CD4-positive, CD25-positive, alpha-beta regulatory T cell (primary cell): ENCODE data around the gene LUZP1. TPM values are rescaled to one million over a fixed set of nuclear protein-coding genes. Genes with fewer than 3 reads are reported as not detected.
"Not testable (repeated sequence)": the region's sequence is repeated elsewhere in the genome, so short reads cannot be mapped to it uniquely, and the experiment has no call there.

ENCODE experiments used
- ATAC-seq, 2 donors: fragments of 150-1000 bp; cut with Tn5 transposase; one replicate each; pipeline ENCODE4 v1.10.0; 2021; ENCODE audit warnings: low read depth in 2 of 2, moderate number of reproducible peaks in 2 of 2, moderate library complexity in 1 of 2
- DNase-seq, 3 donors: peaks; one replicate each; pipeline versions ENCODE4 v3.0.0 to v3.0.0-alpha.2; 2012 to 2022; ENCODE audit warnings: mixed read lengths in 1 of 3
- H3K27ac ChIP-seq: one replicate; pipeline ENCODE4 v1.7.0; 2013; ENCODE audit warnings: mild to moderate bottlenecking, low read length; ENCODE audit not compliant: insufficient read depth, poor library complexity, severe bottlenecking
- H3K27me3 ChIP-seq: one replicate; pipeline ENCODE4 v1.7.0; 2013; ENCODE audit warnings: low read length; ENCODE audit not compliant: control insufficient read depth, insufficient read depth
- H3K36me3 ChIP-seq: one replicate; pipeline ENCODE4 v1.7.0; 2013; ENCODE audit warnings: mild to moderate bottlenecking, low read length, moderate library complexity; ENCODE audit not compliant: control insufficient read depth, insufficient read depth
- H3K4me1 ChIP-seq: 2 replicates; pipeline ENCODE4 v1.7.0; 2013; ENCODE audit warnings: mild to moderate bottlenecking, low read length; ENCODE audit not compliant: insufficient read depth, control insufficient read depth, poor library complexity, severe bottlenecking
- H3K4me3 ChIP-seq: one replicate; pipeline ENCODE4 v1.7.0; 2013; ENCODE audit warnings: low read depth, mild to moderate bottlenecking, low read length, moderate library complexity
- H3K9me3 ChIP-seq, 2 experiments: 1 replicate in 1 of 2; 2 replicates in 1 of 2; pipeline ENCODE4 v1.7.0; 2013; ENCODE audit warnings: low read length in 2 of 2, mild to moderate bottlenecking in 1 of 2, moderate library complexity in 1 of 2; ENCODE audit not compliant: control insufficient read depth in 2 of 2
- H3K27ac Mint-ChIP-seq, 3 donors: one replicate each; pipeline ENCODE4 v1.8.0; 2020 to 2022; ENCODE audit warnings: mild to moderate bottlenecking in 3 of 3, mixed read lengths in 3 of 3, moderate library complexity in 2 of 3
- H3K27me3 Mint-ChIP-seq: one replicate; pipeline ENCODE4 v1.8.0; 2022; ENCODE audit warnings: mild to moderate bottlenecking, mixed read lengths
- H3K36me3 Mint-ChIP-seq: one replicate; pipeline ENCODE4 v1.8.0; 2020; ENCODE audit warnings: mixed read lengths
- H3K4me1 Mint-ChIP-seq, 4 donors: one replicate each; pipeline ENCODE4 v1.8.0; 2020 to 2022; ENCODE audit warnings: mixed read lengths in 4 of 4, mild to moderate bottlenecking in 1 of 4
- H3K4me3 Mint-ChIP-seq, 4 donors: one replicate each; pipeline ENCODE4 v1.8.0; 2020 to 2022; ENCODE audit warnings: mild to moderate bottlenecking in 4 of 4, mixed read lengths in 4 of 4, moderate library complexity in 3 of 4
- H3K9me3 Mint-ChIP-seq, 7 donors: one replicate each; pipeline ENCODE4 v1.8.0; 2020 to 2022; ENCODE audit warnings: mixed read lengths in 7 of 7, mild to moderate bottlenecking in 3 of 7, moderate library complexity in 2 of 7
- polyA plus RNA-seq, 4 donors: library from polyadenylated mRNA; unstranded; fragments of 300-500 nt; fragmentation: Illumina TruSeq; gene quantifications; one replicate each; pipeline ENCODE4 v1.2.3, GENCODE V29; 2021
- total RNA-seq: library from RNA; stranded (reverse); gene quantifications from one replicate; pipeline ENCODE4 v1.2.3, GENCODE V29; 2022

LUZP1 gene
- total and polyA plus RNA-seq, 5 donors from 2014 or later, result 14.9 to 26.7 (median 17.1) TPM

DNA sequence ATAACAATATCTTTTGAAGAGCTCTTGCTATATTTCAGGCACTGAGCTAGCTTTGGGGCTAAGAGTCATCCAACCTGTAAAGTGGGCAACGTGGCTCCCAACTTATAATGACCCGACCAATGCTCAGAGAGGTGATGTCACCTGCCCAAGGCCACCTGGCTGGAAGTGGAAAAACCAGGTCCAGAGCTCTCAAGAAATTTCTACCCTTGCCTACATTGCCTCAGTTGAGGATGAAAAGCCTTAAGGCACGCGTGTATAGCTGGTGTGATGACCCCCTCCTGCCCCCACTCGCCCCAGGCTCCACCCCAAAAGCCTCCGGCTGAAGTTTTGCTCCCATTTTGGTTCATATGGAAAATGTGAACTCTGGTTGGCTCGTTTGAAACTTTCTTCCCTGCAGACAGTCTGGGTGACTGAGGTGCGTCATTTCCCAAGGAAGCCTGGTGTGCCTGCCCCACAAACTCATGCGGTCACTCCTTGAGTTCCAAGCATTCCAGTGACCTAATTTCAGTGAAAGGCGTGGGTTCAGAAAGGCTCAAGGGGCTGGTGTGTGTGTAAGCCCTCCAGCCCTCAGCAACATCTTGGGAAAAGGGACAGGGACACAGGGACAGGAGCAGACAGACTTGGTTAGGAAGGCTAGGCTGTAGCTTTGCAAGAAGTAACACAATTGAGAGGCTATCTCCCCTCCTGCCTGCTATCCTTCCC, 28.1 kb upstream of the LUZP1 start:
- Mint-ChIP-seq H3K27ac (no peak overlapping the region), H3K27me3 (peaks cover 32% of the 10 kb centered on the region), H3K4me1 (no peaks in the 10 kb centered on the region), H3K36me3 (no peaks in the 10 kb centered on the region), H3K9me3 (peaks cover 0 to 5% (median 0%) of the 10 kb centered on the region in 7 donors), H3K4me3 (no peak overlapping the region)
- no peaks in the 10 kb centered on the region for H3K9me3 ChIP-seq
- H3K27ac ChIP-seq, result no peak overlapping the region
- H3K27me3 ChIP-seq, result peaks cover 3% of the 10 kb centered on the region
- H3K36me3 ChIP-seq, result no peaks in the 10 kb centered on the region
- DNase-seq, result no peak
- no peaks in the 10 kb centered on the region for H3K4me1 ChIP-seq
- no peak overlapping the region for H3K4me3 ChIP-seq
- no peak for ATAC-seq

DNA sequence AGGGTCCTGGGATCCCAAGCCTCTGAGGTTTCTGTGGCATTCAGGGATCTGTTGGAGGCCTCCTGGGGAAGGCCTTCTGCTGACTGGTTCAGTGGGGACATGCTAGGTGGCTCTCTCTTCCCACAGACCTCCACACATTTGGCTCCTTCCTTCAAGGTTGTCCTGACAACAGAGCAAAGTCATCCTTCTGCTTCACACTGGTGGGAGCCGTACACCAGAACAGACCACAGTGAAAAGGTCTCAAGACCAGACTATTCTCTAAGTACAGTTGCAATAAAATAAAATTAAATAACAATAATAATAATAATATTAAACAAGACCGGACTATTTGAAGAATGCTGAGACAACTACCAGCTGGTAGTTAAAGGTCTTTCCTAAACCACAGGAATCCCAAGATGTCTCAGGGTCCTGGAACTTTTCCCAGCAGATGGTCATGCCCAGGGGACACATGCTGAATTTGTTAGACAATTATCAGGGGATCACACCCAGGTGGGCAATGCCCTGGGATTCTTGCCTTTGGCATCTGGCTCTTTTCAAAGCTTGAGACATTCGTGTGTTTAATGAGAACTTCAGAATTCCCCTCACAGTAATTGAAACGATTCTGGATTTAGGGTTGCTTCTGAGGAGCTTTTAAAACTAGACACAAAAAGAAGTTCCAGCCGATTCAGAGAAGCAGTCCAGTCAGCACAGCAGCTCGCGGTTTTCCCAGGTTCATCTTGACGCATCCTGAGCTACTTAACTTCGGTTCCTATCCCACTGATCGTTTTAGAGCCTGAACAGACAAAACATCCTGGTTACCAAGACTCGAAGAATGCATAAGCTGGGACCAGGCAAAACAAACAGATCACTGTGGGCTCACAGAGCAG, 25.7 kb upstream of the LUZP1 start:
- Histone ChIP-seq H3K4me1 (no peaks in the 10 kb centered on the region), H3K27ac (no peak overlapping the region), H3K36me3 (no peaks in the 10 kb centered on the region), H3K4me3 (no peak overlapping the region), H3K9me3 (no peaks in the 10 kb centered on the region), H3K27me3 (peaks cover 3% of the 10 kb centered on the region)
- no peak for ATAC-seq
- peaks cover 27% of the 10 kb centered on the region for H3K27me3 Mint-ChIP-seq
- H3K9me3 Mint-ChIP-seq, result peaks cover 0 to 1% (median 0%) of the 10 kb centered on the region in 7 donors
- no peaks in the 10 kb centered on the region for H3K36me3 Mint-ChIP-seq
- H3K27ac Mint-ChIP-seq, result peak overlapping the region in 1 of 3 donors; percentile 50
- no peak for DNase-seq
- no peaks in the 10 kb centered on the region for H3K4me1 Mint-ChIP-seq
- H3K4me3 Mint-ChIP-seq, result no peak overlapping the region

DNA sequence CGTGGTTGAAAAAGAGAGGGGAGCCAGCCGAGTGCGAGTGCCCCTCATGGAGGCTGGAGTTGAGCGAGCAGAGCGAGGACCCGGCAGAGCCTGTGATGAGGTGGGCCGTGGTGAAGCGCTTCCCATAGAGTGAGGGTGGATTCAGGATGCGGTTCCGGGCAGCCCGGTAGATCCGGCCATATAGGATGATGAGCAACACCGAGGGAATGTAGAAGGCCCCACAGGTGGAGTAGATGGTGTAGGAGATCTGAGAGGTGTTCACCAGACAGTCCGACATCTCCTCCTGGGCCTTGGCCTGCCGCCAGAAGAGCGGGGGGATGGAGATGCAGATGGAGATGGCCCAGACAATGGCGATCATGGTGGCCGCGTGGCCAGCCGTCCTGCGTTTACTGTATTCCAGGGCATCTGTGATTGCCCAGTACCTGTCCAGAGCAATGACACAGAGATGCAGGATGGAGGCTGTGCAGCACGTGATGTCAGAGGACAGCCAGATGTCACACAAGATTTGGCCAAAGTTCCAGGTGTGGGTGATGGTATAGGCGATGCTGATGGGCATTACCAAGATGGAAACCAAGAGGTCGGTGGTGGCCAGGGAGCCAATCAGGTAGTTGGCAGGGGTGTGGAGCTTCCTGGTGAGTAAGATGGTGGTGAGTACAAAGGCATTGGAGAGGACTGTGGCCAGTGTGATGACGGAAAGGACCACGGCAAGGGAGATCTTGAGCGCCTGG, 24.9 kb upstream of the LUZP1 start:
- Histone ChIP-seq H3K9me3 (no peaks in the 10 kb centered on the region), H3K27me3 (peaks cover 3% of the 10 kb centered on the region), H3K4me1 (no peaks in the 10 kb centered on the region), H3K36me3 (no peaks in the 10 kb centered on the region), H3K27ac (no peak overlapping the region), H3K4me3 (no peak overlapping the region)
- no peaks in the 10 kb centered on the region for H3K36me3 Mint-ChIP-seq
- peaks cover 27% of the 10 kb centered on the region for H3K27me3 Mint-ChIP-seq
- ATAC-seq, result no peak
- no peak for DNase-seq
- no peak overlapping the region for H3K27ac Mint-ChIP-seq
- peaks cover 0 to 1% (median 0%) of the 10 kb centered on the region in 7 donors for H3K9me3 Mint-ChIP-seq
- H3K4me1 Mint-ChIP-seq, result no peaks in the 10 kb centered on the region
- no peak overlapping the region for H3K4me3 Mint-ChIP-seq

DNA sequence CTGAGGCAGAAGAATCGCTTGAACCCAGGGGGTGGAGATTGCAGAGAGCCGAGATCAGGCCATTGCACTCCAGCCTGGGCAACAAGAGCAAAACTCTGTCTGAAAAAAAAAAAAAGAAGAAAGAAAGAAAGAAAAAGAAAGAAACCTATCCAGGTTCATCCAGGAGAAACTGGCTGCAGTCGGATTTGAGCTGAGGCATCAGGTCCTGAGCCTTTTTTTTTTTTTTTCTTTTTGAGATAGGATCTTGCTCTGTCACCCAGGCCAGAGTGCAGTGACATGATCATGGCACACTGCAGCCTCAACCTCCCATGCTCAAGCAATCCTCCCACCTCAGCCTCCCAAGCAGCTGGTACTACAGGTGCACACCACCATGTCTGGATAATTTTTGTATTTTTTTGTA, 22.5 kb upstream of the LUZP1 start:
- H3K27me3 Mint-ChIP-seq, result peaks cover 32% of the 10 kb centered on the region
- no peaks in the 10 kb centered on the region for H3K4me1 Mint-ChIP-seq
- H3K36me3 Mint-ChIP-seq, result no peaks in the 10 kb centered on the region
- no peak overlapping the region for H3K4me3 Mint-ChIP-seq
- ATAC-seq, result no peak
- H3K27me3 ChIP-seq, result peaks cover 3% of the 10 kb centered on the region
- DNase-seq, result no peak
- no peaks in the 10 kb centered on the region for H3K36me3 ChIP-seq
- H3K4me1 ChIP-seq, result no peaks in the 10 kb centered on the region
- H3K27ac ChIP-seq, result no peak overlapping the region
- H3K9me3 ChIP-seq, result no peaks in the 10 kb centered on the region
- H3K9me3 Mint-ChIP-seq, result peaks cover 0 to 1% (median 0%) of the 10 kb centered on the region in 7 donors
- no peak overlapping the region for H3K4me3 ChIP-seq
- H3K27ac Mint-ChIP-seq, result no peak overlapping the region

DNA sequence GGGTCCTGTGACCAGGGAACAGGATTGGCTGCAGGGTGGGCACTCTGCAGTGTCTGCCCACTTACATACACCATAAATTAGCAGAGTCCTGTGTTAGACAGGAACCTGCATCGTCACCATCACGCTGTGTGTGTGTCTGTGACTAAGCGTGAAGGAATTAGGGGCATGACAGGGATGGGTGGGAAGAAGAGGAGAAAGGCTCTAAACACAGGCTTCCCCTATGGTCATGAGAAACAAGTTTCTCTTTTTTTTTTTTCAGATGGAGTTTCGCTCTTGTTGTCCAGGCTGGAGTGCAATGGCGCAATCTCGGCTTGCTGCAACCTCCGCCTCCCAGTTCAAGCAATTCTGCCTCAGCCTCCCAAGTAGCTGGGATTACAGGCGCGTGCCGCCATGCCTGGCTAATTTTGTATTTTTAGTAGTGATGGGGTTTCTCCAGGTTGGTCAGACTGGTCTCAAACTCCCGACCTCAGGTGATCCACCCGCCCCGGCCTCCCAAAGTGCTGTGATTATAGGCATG, 20.3 kb upstream of the LUZP1 start:
- not testable (repeated sequence) for DNase-seq, H3K4me1 Mint-ChIP-seq, H3K9me3 Mint-ChIP-seq, H3K27me3 ChIP-seq, H3K4me3 Mint-ChIP-seq, H3K27ac ChIP-seq, H3K9me3 ChIP-seq, H3K27ac Mint-ChIP-seq, ATAC-seq, H3K36me3 Mint-ChIP-seq, H3K4me1 ChIP-seq, H3K4me3 ChIP-seq, H3K36me3 ChIP-seq
- peaks cover 31% of the 10 kb centered on the region for H3K27me3 Mint-ChIP-seq

DNA sequence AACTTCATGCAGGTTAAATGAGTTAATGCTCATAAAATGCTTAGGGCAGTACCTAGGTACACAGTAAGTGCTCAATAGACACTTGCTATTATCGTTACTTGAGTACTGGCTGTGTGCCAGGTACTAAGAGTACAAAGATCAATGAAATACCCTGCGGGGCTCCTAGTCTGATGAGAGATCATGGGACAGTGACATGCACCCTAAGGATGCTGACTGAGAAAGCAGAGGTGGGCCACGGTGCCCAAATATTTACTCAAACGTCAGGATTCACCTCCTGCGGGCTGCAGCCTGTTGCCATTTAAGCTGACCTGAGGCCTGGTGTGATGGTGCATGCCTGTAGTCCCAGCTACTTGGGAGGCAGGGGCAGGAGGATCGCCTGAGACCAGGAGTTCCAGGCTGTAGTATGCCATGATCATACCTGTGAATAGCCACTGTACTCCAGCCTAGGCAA, 19.8 kb upstream of the LUZP1 start:
- no peaks in the 10 kb centered on the region for H3K36me3 ChIP-seq
- no peak overlapping the region for H3K27ac ChIP-seq
- Mint-ChIP-seq H3K27ac (no peak overlapping the region), H3K4me3 (no peak overlapping the region), H3K36me3 (no peaks in the 10 kb centered on the region), H3K27me3 (peaks cover 30% of the 10 kb centered on the region), H3K9me3 (peaks cover 0 to under 1% (median 0%) of the 10 kb centered on the region in 7 donors), H3K4me1 (peaks cover 0 to 11% (median 9%) of the 10 kb centered on the region in 4 donors)
- H3K4me3 ChIP-seq, result no peak overlapping the region
- H3K4me1 ChIP-seq, result peaks cover 3% of the 10 kb centered on the region
- no peak for DNase-seq
- H3K9me3 ChIP-seq, result no peaks in the 10 kb centered on the region
- no peak for ATAC-seq
- H3K27me3 ChIP-seq, result peaks cover under 1% of the 10 kb centered on the region

DNA sequence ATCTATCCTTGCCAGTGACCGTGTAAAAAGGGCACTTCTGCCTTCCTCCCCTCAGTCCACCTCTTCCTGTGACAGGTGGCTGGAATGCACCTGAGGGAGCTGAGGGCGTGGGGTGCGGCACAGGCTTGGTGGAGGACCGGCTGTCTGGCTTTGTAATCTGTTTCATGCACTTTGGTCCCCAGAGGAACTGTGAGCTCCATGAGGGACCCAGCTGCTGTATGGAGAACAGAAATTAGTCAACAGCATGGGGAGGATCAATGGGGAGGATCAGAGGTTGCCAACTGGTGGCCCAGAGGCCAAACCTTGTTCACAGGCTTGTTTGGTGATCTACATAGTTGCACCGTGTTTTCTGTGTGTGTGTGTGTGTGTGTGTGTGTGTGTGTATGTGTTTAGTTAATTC, 19.0 kb upstream of the LUZP1 start:
- H3K27me3 Mint-ChIP-seq, result peaks cover 23% of the 10 kb centered on the region
- H3K4me1 Mint-ChIP-seq, result peaks cover 0 to 11% (median 9%) of the 10 kb centered on the region in 4 donors
- no peaks in the 10 kb centered on the region for H3K9me3 ChIP-seq
- H3K27ac ChIP-seq, result no peak overlapping the region
- H3K4me1 ChIP-seq, result peaks cover 3% of the 10 kb centered on the region
- ATAC-seq (no peak), DNase-seq (no peak)
- H3K36me3 ChIP-seq, result no peaks in the 10 kb centered on the region
- H3K4me3 Mint-ChIP-seq, result no peak overlapping the region
- no peak overlapping the region for H3K27ac Mint-ChIP-seq
- H3K9me3 Mint-ChIP-seq, result peaks cover 0 to 2% (median 0%) of the 10 kb centered on the region in 7 donors
- no peaks in the 10 kb centered on the region for H3K36me3 Mint-ChIP-seq
- no peaks in the 10 kb centered on the region for H3K27me3 ChIP-seq
- H3K4me3 ChIP-seq, result no peak overlapping the region
